ENCODE measurements around the gene FAM32A. TPM values are rescaled to one million over a fixed set of nuclear protein-coding genes. Genes with fewer than 3 reads are reported as not detected.
A peak's percentile ranks its signal among the peaks of the same experiment; 100 is the strongest.

Gene FAM32A
- total RNA-seq, 1 donor from 2014 or later: 74.4 TPM

DNA sequence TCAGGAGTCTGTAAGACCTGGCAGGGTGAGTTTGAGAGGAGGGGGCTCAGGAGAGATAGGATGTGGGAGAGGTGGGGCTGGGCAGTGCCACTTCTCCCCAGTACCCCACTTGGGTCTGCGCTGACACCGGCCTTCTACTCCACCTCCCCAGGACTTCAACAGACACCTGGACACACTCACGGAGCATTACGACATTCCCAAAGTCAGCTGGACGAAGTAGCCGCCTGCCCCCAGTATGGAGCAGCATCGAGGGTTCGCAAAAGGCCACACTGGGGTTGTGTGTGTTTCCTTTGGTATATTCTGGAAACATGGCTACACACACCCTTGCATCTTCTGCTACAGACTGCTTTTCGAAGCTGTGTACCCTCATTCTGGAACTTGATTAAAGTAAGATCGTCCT is 5.5 kb downstream of the FAM32A start:
- no peak for DNase-seq (ENCODE audit: low spot score in 2 of 2)
- no peak overlapping the region for H3K4me3 ChIP-seq
- H3K27me3 ChIP-seq: no peaks in the 10 kb centered on the region
- H3K27ac ChIP-seq: no peak overlapping the region
- intact Hi-C loops (cut with DNase I): no loop called here
- TF ChIP-seq, protein P1, sequence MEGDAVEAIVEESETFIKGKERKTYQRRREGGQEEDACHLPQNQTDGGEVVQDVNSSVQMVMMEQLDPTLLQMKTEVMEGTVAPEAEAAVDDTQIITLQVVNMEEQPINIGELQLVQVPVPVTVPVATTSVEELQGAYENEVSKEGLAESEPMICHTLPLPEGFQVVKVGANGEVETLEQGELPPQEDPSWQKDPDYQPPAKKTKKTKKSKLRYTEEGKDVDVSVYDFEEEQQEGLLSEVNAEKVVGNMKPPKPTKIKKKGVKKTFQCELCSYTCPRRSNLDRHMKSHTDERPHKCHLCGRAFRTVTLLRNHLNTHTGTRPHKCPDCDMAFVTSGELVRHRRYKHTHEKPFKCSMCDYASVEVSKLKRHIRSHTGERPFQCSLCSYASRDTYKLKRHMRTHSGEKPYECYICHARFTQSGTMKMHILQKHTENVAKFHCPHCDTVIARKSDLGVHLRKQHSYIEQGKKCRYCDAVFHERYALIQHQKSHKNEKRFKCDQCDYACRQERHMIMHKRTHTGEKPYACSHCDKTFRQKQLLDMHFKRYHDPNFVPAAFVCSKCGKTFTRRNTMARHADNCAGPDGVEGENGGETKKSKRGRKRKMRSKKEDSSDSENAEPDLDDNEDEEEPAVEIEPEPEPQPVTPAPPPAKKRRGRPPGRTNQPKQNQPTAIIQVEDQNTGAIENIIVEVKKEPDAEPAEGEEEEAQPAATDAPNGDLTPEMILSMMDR (IDR thresholded peaks at IDR 0.05): no peak
- H3K4me1 ChIP-seq: peaks cover 3 to 13% of the 10 kb centered on the region in 2 donors
- H3K36me3 ChIP-seq: peaks cover 34 to 50% of the 10 kb centered on the region in 2 donors
- no peaks in the 10 kb centered on the region for H3K9me3 ChIP-seq

DNA sequence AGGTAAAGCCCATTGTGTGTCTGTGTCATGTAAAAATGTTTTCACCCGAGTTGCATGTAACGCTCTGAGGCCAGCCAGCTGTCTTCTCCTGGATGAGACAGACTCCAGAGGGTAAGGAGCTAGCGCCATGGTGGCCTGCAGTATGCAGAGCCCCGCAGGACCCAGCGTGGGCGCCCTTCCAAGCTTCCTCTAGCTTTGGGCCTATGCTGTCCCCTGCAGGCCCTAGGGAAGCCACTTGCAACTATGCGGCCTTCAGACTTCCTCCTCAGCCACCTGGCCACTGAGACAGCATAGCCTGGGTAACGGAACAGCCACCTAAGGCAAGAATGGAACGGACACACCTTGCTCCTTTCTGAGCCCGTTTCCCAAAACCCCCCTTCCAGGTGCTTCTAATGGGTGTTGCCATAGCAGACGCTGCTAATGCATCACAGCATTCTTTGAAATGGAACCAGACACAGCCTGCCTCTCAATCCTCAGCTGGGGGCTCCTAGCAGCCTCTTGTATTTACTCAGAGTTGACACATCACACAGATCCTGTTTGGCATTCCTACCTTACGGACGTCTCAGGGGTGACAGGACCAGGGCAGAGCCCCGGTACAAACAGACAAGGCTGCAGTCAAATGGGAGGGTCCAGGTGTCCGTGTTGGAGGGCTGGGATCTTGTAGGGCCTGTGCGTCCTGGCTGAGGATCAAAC is 6.2 kb downstream of the FAM32A start:
- no peak overlapping the region for H3K27ac ChIP-seq
- no peaks in the 10 kb centered on the region for H3K9me3 ChIP-seq
- H3K27me3 ChIP-seq: no peaks in the 10 kb centered on the region
- no peak for DNase-seq (ENCODE audit: low spot score in 2 of 2)
- H3K36me3 ChIP-seq: peaks cover 34 to 50% of the 10 kb centered on the region in 2 donors
- H3K4me1 ChIP-seq: peaks cover 0 to 7% of the 10 kb centered on the region in 2 donors
- TF ChIP-seq, protein P1 (IDR thresholded peaks at IDR 0.05): no peak
- no peak overlapping the region for H3K4me3 ChIP-seq
- intact Hi-C loops (cut with DNase I): no loop called here

DNA sequence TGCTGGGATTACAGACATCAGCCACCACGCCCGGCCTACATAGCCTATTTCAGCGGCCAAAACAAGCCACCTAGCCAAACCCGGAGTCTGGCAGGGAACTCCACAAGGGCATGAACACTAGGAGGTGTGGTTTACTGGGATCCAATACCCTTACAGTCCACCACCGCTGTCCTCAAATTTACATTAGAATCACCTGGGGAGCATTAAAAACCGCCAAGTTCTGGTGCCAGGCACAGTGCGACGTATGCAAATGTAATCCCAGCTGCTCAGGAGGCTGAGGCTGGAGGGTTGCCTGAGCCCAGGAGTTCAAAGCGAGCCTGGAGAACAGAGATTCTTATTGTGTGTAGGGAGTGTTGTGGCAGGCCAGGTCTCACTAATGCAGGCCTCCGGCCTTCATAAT is 8.3 kb downstream of the FAM32A start:
- DNase-seq (ENCODE audit: low spot score in 2 of 2): no peak
- Histone ChIP-seq H3K9me3 (no peaks in the 10 kb centered on the region), H3K4me1 (peaks cover 3 to 7% of the 10 kb centered on the region in 2 donors), H3K27ac (no peak overlapping the region), H3K27me3 (no peaks in the 10 kb centered on the region), H3K4me3 (no peak overlapping the region), H3K36me3 (peaks cover 33 to 45% of the 10 kb centered on the region in 2 donors)
- TF ChIP-seq, protein P1 (IDR thresholded peaks at IDR 0.05): no peak
- intact Hi-C loops (cut with DNase I): no loop called here

DNA sequence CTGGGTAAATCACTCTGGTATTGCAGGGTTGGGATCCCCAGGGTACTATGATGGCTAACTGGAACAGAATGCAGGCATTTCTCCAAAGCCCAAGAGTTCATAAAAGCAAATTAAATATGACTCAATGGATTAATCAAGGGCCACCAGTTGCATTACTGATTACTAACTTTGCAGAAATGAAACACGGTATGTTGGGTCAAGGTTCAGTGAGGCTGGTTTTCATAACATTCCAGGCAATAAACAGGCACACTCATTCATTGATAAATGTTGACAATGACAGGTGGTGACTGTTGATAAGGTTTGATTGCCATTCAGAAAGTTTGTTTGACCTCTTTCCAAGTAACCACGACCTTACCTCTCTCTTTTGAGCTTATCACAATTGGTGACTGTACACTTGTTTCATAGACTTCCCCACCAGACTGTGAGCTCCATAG is 12.0 kb downstream of the FAM32A start:
- Histone ChIP-seq H3K36me3 (peaks cover 18 to 25% of the 10 kb centered on the region in 2 donors), H3K27me3 (no peaks in the 10 kb centered on the region), H3K4me1 (peaks cover 3 to 25% of the 10 kb centered on the region in 2 donors), H3K27ac (peak overlapping the region; percentile 84), H3K9me3 (no peaks in the 10 kb centered on the region), H3K4me3 (peak overlapping the region; percentile 87 to 93)
- DNase-seq (ENCODE audit: low spot score in 2 of 2): no peak
- TF ChIP-seq, protein P1 (IDR thresholded peaks at IDR 0.05): no peak
- intact Hi-C loops (cut with DNase I): loop anchor here (1.0 to 5.0 kb wide), 5 partner anchors 12 to 185 kb away; partner anchors contain the start of genes FAM32A, KLF2 and RAB8A

DNA sequence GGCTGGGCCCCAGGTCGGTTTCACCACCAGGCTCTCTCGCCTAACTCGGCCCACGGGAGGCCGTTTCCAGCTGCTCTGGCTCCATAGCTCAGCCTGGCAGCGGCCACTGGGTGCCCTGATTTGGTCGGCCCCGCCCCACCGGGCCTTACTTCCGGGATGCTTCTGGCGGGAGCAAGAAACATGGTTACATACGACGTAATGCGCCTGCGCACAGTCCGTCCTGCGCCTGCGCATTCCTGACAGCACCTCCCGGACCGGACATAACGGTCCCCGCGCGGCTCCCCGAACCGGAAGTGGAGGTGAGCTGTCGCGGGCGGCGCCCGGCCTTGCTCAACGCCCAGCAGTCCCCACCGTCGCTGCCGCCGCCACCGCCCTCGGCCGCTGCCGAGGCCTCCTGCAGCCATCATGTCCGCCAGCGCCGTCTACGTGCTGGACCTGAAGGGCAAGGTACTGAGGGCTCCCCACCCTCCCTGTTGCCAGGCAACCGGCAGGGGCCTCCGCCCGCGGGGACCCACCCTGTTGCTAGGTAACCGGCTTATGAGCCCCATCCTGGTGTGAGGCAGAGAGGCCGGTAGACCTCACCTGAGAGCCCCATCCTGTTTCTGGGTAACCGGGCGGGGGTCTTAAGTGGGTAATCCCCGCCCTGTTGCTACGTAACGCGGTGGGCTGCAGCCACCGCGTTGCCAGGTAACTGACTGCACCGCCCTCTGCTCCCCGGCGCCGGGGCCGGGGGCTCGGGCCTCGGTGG is 12.6 kb downstream of the FAM32A start, which contains the start of gene AP1M1:
Gene AP1M1, plus strand, starts transcription at position 290 of the 748 bp plus-strand sequence. Its CDS starts 116 bp downstream, at position 406.
- Histone ChIP-seq H3K4me1 (peaks cover 3 to 25% of the 10 kb centered on the region in 2 donors), H3K36me3 (peaks cover 17 to 25% of the 10 kb centered on the region in 2 donors), H3K4me3 (peak within 1 kb of the TSS; percentile 87 to 93), H3K9me3 (no peaks in the 10 kb centered on the region), H3K27ac (peak within 1 kb of the TSS; percentile 84), H3K27me3 (no peaks in the 10 kb centered on the region)
- TF ChIP-seq, protein P1 (IDR thresholded peaks at IDR 0.05): no peak
- DNase-seq (ENCODE audit: low spot score in 2 of 2): peak; percentile 91 to 99
- intact Hi-C loops (cut with DNase I): loop anchor here (1.0 to 5.0 kb wide), 5 partner anchors 12 to 185 kb away; partner anchors contain the start of genes FAM32A, KLF2 and RAB8A
